Prostate gland (tissue), 2 donors: ENCODE data around the gene DLG2.

ENCODE experiments used
- POLR2A ChIP-seq: fragments of 450-650 bp; IDR thresholded peaks from one replicate; pipeline ENCODE4 v1.6.1; 2016; ENCODE audit warnings: antibody characterized with exemption, mild to moderate bottlenecking
- POLR2AphosphoS5 ChIP-seq: sonication (generic); formaldehyde crosslinking; IDR thresholded peaks from one replicate; pipeline ENCODE4 v1.6.1; 2017; ENCODE audit warnings: antibody characterized with exemption
- TF ChIP-seq, protein P1 (sequence below), 4 experiments: fragments of 200-600 bp in 2 of 4; fragments of 450-650 bp in 2 of 4; sonication (generic) in 2 of 4; IDR thresholded peaks; 1 replicate in 3 of 4; 2 replicates in 1 of 4; pipeline ENCODE4 v1.5.1; 2016 to 2019; ENCODE audit warnings: antibody characterized with exemption in 4 of 4, mild to moderate bottlenecking in 2 of 4, moderate library complexity in 2 of 4

DNA sequence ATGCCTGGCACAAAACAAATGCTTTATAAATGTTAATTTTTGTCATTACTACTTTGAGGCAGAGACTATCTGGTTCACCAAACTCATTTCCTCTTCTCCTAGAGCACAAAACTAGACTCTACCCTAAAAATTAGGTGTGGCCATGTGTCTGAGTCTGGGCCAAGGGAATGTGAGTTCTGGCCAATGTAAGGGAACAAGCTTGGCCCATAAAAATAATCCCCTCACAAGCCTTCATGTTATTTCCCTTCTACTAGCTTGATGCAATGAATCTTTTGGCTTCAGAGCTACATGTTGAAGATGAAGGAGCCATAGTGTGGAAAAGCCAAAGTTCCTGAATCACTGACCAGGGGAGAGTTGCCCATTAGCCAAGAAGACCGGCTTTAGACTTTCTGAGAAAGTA lies 1934.5 kb downstream of the DLG2 start:
- TF ChIP-seq POLR2A: no peak
- TF ChIP-seq, protein P1, sequence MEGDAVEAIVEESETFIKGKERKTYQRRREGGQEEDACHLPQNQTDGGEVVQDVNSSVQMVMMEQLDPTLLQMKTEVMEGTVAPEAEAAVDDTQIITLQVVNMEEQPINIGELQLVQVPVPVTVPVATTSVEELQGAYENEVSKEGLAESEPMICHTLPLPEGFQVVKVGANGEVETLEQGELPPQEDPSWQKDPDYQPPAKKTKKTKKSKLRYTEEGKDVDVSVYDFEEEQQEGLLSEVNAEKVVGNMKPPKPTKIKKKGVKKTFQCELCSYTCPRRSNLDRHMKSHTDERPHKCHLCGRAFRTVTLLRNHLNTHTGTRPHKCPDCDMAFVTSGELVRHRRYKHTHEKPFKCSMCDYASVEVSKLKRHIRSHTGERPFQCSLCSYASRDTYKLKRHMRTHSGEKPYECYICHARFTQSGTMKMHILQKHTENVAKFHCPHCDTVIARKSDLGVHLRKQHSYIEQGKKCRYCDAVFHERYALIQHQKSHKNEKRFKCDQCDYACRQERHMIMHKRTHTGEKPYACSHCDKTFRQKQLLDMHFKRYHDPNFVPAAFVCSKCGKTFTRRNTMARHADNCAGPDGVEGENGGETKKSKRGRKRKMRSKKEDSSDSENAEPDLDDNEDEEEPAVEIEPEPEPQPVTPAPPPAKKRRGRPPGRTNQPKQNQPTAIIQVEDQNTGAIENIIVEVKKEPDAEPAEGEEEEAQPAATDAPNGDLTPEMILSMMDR (IDR thresholded peaks at IDR 0.05): no peak
- TF ChIP-seq POLR2AphosphoS5: no peak
